ENCODE data around the gene ZSWIM5. TPM values are rescaled to one million over a fixed set of nuclear protein-coding genes. Genes with fewer than 3 reads are reported as not detected.

Gene ZSWIM5
- total and polyA plus RNA-seq, 9 of the 15 experiments (the other 6 are each of a cell fraction or from before 2014, with no cell fraction given) = under 0.01 to 0.07 (median 0.03) TPM; not detected in 3

- TF ChIP-seq JUN (IDR thresholded peaks at IDR 0.05; ENCODE audit: borderline replicate concordance, low read depth, low read length) (0 out of 2 replicates have a peak, but pooled peaks have one; percentile 7), JUN (CRISPR knock-in tag; IDR thresholded peaks at IDR 0.05; ENCODE audit: borderline replicate concordance) (no peak), ARNT (IDR thresholded peaks at IDR 0.05) (0 out of 4 replicates have a peak, but pooled peaks of 1 of the 2 experiments have one; percentile 60), ZBTB8A (IDR thresholded peaks at IDR 0.05; ENCODE audit: partially characterized antibody) (no peak), HDAC3 (IDR thresholded peaks at IDR 0.05; ENCODE audit: borderline replicate concordance, partially characterized antibody) (no peak), NR2C1 (IDR thresholded peaks at IDR 0.05) (no peak), NR2C1 (tag; IDR thresholded peaks at IDR 0.05) (peak; percentile 29; the same call in 1 of the 2 replicates), KLF13 (tag; IDR thresholded peaks at IDR 0.05; ENCODE audit: borderline replicate concordance, low read depth) (no peak), CHCHD3 (CRISPR knock-in tag; IDR thresholded peaks at IDR 0.05) (no peak), TAF7 (tag; IDR thresholded peaks at IDR 0.05) (no peak), E4F1 (CRISPR knock-in tag; IDR thresholded peaks at IDR 0.05; ENCODE audit: borderline replicate concordance) (no peak), ARID1B (IDR thresholded peaks at IDR 0.05) (peak; percentile 97), PTBP1 (IDR thresholded peaks at IDR 0.05; ENCODE audit: low read depth, low read length) (no peak), TRIM28 (IDR thresholded peaks at IDR 0.05) (0 out of 2 replicates have a peak, but pooled peaks have one; percentile 21), ZBTB11 (CRISPR knock-in tag; IDR thresholded peaks at IDR 0.05) (0 out of 6 replicates have a peak, but pooled peaks of 1 of the 3 experiments have one; percentile 13), GTF2A2 (tag; IDR thresholded peaks at IDR 0.05) (no peak), KLF10 (CRISPR knock-in tag; IDR thresholded peaks at IDR 0.05) (no peak)
- TF ChIP-seq, protein P1, sequence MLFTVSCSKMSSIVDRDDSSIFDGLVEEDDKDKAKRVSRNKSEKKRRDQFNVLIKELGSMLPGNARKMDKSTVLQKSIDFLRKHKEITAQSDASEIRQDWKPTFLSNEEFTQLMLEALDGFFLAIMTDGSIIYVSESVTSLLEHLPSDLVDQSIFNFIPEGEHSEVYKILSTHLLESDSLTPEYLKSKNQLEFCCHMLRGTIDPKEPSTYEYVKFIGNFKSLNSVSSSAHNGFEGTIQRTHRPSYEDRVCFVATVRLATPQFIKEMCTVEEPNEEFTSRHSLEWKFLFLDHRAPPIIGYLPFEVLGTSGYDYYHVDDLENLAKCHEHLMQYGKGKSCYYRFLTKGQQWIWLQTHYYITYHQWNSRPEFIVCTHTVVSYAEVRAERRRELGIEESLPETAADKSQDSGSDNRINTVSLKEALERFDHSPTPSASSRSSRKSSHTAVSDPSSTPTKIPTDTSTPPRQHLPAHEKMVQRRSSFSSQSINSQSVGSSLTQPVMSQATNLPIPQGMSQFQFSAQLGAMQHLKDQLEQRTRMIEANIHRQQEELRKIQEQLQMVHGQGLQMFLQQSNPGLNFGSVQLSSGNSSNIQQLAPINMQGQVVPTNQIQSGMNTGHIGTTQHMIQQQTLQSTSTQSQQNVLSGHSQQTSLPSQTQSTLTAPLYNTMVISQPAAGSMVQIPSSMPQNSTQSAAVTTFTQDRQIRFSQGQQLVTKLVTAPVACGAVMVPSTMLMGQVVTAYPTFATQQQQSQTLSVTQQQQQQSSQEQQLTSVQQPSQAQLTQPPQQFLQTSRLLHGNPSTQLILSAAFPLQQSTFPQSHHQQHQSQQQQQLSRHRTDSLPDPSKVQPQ (CRISPR knock-in tag; IDR thresholded peaks at IDR 0.05; ENCODE audit: borderline replicate concordance) = no peak
These were observed 170.6 kb downstream of the ZSWIM5 start (continued) for GRCh38 chr1:45035631-45036301.
